Testis (tissue), 2 donors: Measurements from ENCODE around the gene EDC3.

Source experiments
- CTCF ChIP-seq, 3 experiments: fragments of 450-650 bp in 2 of 3; fragments of 200-600 bp in 1 of 3; sonication (generic) in 1 of 3; IDR thresholded peaks; one replicate each; pipeline ENCODE4 v1.5.1; 2016 to 2019; ENCODE audit warnings: antibody characterized with exemption in 3 of 3, mild to moderate bottlenecking in 2 of 3, moderate library complexity in 1 of 3
- POLR2A ChIP-seq: fragments of 450-650 bp; IDR thresholded peaks from one replicate; pipeline ENCODE4 v1.6.1; 2017; ENCODE audit warnings: antibody characterized with exemption, mild to moderate bottlenecking, moderate library complexity

- TF ChIP-seq CTCF (IDR thresholded peaks at IDR 0.05) (no peak), POLR2A (no peak)
Observed at GRCh38 chr15:74663303-74664027, 32.4 kb downstream of the EDC3 start.
